ENCODE data around the gene MTCH2.

MTCH2 gene

DNA sequence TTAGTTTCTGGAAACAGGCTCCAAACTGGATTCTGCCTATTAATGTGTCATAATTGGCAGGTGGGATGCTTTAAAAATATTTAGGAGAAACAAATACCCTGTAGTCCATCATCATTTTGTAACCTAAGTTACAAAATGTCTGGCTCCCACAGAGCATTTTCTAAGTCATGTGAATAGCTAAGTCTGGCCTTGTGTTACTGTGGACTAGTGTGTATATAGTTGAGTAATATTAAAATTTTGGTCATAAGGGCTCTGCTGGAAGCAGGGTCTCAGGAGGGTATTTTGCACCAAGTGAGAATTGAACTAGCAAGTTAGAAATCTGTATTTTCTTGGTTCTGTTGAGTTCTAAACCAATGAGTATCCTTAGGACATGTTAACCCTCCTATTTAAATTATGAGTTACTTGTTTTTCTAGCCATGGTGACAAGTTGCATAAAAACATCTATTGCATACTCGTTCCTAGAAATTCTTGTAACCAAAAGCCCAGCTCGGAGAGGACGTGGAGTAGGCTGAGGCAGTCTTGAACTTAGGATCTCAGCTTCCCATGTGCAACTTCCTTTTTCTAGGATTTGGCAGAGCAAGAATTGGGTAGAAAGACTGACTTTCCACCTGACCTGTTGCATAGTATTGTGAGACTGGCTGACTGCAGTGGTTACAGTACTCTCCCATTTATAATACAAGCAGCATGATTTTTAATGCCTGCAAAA, 71.6 kb downstream of the MTCH2 start:
- no peak overlapping the region for H3K27ac ChIP-seq (ENCODE audit: insufficient read depth, low read length, poor library complexity, severe bottlenecking)
- DNase-seq: no peak

DNA sequence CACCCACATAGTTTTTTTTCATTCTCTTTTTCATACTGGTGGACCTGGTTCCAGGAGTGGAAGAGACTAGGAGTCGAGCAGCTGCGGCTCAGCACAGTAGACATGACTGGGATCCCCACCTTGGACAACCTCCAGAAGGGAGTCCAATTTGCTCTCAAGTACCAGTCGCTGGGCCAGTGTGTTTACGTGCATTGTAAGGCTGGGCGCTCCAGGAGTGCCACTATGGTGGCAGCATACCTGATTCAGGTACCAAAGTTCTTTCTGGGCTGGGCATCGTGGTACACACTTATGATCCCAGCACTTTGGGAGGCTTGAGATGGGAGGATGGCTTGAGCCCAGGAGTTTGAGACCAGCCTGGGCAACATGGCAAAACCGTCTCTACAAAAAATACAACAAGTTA, 72.7 kb downstream of the MTCH2 start:
- DNase-seq: no peak
- Histone ChIP-seq H3K4me1 (ENCODE audit: control insufficient read depth, insufficient read depth, low read length, poor library complexity, severe bottlenecking) (peaks cover 16% of the 10 kb centered on the region), H3K27ac (ENCODE audit: insufficient read depth, low read length, poor library complexity, severe bottlenecking) (no peak overlapping the region), H3K36me3 (ENCODE audit: control insufficient read depth, insufficient read depth, low read length) (peaks cover 36% of the 10 kb centered on the region), H3K9me3 (ENCODE audit: control insufficient read depth, low read length) (no peaks in the 10 kb centered on the region), H3K4me3 (ENCODE audit: insufficient read depth, low read depth, low read length, poor library complexity, severe bottlenecking) (no peak overlapping the region), H3K27me3 (replicated peaks; ENCODE audit: control insufficient read depth, insufficient read depth, low read length, poor library complexity, severe bottlenecking) (no peaks in the 10 kb centered on the region)

More for the DNA sequence above, 71.6 kb downstream of the MTCH2 start:
- H3K9me3 ChIP-seq (ENCODE audit: control insufficient read depth, low read length): no peaks in the 10 kb centered on the region
- H3K36me3 ChIP-seq (ENCODE audit: control insufficient read depth, insufficient read depth, low read length): peaks cover 42% of the 10 kb centered on the region
- peaks cover 10% of the 10 kb centered on the region for H3K4me1 ChIP-seq (ENCODE audit: control insufficient read depth, insufficient read depth, low read length, poor library complexity, severe bottlenecking)
- no peak overlapping the region for H3K4me3 ChIP-seq (ENCODE audit: insufficient read depth, low read depth, low read length, poor library complexity, severe bottlenecking)
- H3K27me3 ChIP-seq (replicated peaks; ENCODE audit: control insufficient read depth, insufficient read depth, low read length, poor library complexity, severe bottlenecking): no peaks in the 10 kb centered on the region

Data from effector memory CD4-positive, alpha-beta T cell (primary cell).